Non-pigmented ciliary epithelial cell (primary cell): ENCODE measurements around the gene DCANP1.

Experiments
- DNase-seq: peaks from one replicate; pipeline ENCODE4 v3.0.0-alpha.2; 2010; ENCODE audit warnings: low read depth

Gene DCANP1

DNA sequence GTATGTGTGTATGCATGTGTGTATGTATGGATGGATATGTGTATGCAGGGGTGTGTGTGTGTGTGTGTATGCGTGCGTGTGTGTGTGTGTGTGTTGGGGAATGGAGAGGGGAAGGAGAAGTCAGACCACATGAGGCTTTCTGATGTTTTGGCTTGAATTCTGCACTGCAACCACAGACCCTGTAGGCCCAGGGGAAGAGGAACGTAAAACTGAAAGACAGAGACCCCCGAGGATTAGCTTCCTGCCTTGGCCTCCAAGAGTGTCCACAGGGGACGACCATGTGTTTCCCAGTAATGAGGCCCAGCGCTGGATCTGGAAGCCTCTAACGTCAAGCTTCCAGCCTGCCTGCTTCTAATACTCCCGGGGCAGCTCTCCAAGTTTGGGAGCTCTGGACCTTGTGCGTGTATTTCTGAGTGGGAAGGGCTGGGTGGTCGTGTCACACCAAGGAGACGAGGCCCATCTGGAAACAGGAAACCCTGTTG is 5.8 kb downstream of the DCANP1 start:
- no peak for DNase-seq

DNA sequence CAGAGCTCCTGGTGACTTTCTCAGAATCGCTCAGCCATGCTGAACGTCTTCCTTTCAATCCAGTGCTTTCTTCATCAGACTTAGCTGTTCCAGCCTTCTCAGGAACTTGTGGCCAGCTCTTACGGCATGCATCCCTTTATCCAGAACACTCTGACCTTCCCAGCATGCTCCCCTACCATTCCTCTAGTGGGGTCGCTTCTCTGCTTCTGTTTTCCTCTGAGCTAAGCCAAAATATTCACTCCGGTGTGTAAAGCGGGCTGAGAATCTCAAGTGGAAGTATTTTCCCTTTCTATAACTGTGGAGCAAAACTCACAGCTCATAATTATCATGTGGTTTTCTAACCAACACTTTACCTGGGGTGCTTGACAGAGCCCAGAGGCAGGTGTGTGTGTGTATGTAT is 6.2 kb downstream of the DCANP1 start:
- DNase-seq = no peak

DNA sequence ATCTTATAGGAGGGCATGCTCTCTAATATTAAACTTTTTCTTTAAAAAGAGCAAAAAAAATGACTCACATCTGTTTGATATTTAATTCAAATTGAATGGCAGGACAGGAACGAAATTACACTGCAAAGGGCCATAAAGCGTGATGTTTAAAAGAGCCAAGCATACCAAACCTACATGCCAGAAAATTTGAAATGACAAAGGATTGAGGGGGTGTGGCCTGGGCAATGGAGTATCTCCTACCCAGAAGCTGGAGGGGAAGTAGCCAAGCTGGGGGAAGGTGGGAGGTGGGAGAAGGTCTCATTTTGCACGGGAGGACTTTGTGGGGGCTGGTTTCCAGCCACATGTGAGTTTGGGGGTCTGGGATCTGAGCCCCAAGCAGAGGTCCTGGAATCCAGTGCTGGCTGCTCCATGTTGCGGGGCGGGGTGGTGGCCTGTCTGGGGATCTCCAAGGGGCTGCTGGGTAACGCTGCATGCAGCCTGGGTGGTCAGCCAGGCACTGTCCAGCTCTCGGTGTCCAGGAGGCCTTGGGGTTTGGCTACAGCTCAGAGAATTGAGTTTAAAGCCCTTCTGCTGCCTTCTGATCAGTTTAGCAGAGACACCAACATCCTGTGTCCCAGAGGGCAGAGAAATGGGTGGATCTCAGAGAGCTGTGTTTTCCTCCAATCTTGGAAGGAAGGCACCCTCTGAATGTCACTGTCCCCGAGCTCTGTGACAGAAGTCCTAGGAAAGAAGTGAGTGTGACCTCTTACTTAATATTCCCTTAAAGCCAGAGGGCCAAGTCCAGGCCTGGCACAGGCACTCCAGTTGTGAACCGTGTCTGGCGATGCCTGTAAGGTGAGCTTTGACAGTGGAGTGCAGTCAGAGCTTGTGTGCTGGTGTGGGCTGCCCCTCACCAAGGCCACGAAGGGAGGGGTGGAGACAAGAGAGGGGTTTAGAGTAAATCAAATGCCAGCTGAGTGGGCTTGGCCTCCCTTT is 7.6 kb downstream of the DCANP1 start:
- no peak for DNase-seq

DNA sequence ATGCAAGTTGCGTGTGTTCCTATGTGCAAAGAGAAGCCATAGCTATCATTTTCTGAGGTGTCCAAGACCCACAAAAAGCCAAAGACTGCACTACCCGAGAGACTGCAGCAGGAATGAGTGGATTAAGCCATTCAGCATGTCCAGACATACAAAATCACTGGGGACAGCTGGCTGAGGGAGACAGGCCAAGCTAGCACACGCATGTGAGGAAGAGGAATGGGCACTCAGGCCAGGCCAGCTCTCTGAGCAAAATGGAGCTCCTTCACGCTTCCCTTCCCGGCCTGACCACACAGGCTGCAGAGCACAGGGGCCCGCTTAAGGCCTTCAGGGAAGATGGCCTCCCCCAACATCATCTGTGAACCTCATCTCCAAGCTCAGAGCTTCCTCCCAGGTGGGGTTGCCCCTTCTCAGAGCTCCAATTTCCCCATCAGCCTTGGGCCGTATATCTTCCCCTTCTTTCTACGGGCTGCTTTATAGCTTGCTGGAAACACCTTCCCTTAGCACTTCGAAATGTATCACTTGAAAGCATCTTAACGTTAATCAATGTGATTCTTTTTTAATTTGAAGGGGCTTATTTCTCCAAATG is 8.4 kb downstream of the DCANP1 start:
- DNase-seq = no peak

DNA sequence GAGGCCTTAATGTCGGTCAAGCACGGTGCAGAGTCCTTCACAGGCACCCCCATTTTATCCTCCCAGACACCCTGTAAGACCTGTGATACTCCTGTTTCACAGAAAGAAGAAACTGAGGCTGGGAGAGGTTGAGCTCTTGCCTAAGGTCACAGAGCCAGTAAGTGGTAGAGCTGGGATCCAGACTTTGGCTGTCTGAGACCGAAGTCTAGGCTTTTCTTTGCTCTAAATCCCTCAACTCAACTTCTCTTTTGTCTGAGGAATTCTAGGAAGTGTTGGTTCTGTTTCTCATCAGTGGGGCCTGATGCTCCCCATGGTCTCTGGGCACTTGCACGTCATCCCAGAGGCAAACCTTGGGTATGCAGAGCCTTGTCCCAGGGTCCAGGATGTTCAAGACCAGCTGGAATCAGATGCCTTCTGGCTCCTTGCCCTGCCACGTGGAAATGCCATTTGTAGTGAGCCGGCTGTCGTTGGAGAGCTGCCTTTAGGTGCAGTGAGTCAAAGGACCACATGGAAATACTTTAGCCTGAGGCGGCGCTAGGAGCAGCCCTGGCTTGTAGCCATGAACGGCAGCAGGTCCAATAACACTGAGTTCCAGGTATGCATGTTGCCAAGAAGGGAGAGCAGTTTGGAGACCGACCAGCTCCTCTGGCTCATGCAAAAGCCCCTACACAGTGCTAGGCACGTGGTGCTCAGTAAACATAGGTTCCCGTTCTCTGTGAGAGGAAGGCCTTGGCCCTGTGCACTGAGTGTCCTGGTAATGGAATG is 9.2 kb downstream of the DCANP1 start:
- peak; percentile 52 for DNase-seq

DNA sequence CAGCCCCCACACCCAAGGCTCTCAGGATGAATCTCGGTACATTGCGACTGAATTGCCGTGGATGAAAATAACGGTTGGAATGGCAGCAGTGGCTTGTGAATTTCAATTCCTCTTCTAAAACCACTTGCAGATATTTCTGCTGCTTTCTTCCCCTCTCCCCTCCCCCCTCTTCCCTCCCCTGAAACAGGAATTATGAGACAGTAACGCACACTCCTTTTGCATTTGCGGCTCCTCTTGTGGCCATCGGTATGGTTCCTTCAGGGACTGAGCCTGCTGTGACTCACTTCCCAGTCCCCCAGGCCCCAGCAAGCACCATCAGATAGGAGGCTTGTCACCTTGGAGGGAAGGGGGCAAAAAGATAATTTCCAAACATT is 9.7 kb downstream of the DCANP1 start:
- DNase-seq = no peak

DNA sequence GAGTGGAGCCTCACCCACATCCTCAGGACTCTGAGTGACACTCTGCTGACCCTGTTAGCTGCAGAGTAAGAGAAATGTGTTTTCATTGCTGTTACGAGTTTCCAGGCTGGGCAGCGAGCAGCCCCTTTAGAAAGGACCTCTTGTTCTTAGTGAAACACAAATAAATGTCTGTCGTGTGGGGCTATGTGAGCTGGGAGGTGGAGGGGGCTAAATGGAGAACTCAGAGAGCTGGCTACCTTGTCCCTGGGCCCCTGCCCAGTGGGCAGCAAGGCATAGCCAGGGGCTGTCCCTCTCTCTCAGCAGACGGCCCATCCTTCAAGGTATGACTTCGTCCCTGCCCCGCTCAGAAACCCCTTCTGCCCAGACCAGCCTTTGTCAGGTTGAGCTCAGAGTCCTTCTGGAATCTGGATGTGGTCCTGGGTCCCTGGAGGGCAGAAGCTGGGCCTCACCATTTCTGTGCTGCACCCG is 10.2 kb downstream of the DCANP1 start:
- no peak for DNase-seq

DNA sequence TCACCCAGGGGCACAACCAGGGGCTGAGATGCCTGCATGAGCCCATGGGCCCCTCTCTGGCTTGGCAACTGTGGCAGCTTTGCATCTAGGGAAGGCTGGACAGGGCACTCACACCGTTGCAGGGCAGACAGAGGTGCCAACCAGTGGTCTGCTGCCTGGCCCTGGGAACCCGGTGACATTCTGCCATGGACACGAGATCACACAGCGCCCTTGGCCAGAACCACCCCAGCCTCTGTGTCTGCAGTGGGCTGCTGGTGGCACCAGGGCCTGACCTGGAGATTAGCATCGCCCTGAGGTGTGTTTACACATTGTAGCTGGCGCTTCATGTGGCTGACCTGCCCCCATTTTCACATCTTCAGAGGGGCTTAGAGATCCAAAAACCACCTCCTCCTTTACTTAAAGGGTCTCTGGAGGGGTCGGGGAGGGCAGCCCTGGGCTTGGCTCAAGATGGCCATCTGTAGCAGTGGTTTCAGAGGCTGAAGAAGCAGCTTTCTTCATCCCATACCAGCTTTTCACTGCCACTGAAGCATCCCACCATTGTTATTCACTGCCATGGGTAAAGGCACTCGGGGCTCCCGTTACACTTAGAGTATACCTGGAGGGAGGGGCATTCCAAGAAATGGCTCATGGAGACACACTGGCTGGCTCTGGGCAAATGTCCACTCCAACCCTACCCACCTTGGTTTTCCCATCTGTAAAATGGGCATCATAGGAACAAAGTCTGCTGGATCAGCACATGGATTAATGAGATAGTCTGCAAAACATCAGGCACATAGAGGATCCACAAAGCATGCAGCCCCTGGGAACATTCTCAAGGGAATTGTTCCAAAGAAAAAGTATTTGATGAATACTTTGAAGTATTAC is 11.4 kb downstream of the DCANP1 start:
- no peak for DNase-seq

DNA sequence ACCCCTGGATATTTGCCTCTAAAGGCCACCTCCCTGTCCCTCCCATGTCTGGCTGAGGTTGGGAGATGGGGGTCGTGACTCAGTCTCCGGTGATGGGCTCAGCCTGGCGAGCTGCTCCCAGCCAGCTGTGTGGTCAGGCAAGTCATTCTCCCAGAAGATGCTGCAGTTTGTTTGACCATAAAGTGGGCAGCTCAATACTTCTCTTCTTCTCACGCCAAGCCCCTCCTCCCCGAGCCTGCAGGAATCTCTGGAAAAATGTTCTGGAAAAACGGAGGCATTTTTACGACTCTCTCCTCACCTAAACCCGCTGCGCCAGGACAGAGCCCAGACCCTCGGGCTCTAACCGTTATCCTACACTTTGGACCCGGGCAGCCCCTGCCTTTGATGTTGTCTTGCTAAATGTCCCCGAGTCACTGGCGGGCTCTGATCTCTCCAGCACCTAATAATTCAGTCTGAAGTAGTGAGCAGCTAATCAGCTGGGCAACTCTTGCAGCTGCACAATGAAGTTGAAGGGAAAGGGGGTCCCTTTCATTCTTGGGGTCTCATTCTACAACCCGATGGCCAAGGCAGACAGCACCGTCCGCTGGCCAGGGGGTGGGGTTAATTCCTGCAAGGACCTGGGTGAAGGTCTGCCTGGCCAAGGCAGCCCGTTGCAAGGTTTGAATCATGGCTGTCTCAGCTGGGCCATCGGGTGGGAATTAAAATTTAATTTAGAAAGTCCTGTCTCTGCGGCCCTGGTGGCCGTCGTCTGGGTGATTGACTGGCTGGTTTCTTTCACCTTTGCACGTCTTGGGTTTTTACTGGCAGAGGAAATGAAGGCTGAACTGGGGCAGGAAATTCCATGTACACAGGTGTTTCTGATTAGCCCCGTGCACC is 12.3 kb downstream of the DCANP1 start:
- no peak for DNase-seq

DNA sequence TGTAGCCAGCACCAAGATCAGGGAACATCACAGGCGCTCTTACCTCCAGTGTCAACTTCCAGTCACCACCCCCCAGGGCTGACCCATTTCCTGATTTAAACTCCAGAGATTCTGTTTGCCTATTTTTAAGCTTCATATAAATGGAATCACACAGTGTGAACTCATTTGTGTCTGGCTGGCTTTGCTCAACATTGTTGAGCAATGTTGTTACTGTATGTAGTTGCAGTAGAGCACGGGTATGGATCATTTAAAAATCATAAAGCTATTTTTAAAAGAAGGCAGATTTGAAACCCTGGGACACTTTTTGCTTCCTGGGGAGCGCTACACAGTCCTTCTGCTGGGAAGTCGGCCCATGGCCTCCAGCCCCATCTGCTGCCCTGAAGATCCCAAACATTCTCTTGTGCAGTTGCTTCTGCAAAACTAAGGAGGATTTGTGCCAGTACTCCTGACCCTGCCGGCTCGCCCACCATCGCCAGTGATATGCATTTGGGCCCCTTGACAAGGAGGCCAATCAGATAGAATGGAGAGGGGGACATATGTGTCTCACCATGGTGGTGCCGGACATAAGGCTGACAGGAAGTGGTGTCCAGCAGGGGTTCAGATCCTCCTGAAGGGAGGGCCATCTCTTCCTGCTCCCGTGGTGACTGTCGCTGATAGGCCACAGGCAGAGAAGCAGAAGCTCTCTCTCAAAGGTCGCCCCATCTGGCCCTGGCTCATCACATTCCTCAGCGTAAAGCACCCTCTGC is 13.3 kb downstream of the DCANP1 start:
- DNase-seq = no peak

DNA sequence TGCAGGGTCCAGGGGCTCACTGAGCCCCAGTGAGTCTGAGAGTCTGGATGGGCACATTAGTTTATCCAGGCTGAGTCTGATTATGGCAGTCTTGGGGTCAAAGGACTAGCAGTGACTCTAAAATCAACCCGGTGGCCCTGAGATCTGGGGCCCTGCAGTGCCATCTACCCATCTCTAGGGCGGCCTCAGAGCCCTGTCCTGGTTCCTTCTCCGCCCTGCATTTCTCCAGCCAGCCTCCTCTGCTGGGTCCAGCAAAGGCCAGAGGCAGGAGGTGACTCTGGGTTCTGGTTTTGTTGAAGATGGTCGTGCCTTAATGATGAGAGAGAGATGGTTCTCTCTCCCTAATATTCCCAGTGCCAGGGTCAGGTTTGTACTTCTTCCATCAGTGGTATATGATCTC is 15.0 kb downstream of the DCANP1 start:
- no peak for DNase-seq

DNA sequence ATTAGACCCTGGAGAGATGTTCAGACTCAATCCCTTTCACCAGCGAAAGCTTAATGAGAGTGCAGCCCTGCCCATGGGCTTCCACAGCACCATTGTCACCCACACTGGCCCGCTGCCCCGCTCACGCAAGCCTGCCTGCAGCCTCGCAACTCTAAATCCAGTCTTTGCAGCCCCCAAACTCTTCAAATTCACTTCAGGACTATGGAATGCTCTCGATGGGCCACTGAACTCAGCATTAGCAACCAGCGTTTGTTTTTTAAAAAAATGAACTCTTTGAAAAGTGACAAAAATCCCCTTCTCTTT is 17.1 kb downstream of the DCANP1 start:
- DNase-seq = no peak

DNA sequence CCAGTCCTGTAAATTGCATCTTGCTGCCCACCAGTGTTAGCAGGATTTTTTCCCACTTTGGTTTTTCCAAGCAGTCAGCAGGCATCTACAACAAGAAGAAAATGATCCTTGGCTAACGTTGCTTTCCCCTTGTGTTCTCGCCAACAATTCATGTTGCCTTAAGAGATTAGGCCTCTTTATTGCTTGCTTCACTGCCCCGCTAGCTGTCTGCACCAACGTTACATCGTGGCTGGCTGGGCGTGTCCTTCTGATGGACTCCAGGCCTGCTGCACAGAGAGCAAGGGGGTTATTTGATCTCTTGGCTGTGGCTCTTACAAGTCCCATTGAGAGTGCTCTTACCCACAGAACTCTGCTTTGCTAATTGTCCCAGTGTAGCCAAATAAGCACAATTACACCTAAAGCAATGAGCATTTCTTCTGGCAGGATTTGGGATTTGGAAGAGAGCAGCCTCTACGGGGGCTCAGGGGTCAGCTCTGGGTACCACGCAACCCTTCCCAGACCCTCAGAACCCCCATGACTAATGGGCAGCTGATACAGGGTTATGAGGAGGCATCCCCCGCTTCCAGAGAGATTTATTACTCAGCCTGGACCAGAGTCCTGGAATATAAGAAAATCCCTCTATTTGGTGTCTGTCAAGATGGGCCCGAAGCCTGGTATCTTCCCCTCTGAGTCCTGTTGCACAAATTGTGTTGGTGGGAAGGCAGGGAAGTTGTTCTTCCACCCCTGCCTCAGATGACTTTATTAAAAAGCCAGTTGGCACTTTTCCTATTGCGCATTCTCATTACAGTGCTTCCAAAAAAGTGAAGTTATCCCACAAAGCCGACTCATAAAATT is 17.6 kb downstream of the DCANP1 start:
- no peak for DNase-seq

DNA sequence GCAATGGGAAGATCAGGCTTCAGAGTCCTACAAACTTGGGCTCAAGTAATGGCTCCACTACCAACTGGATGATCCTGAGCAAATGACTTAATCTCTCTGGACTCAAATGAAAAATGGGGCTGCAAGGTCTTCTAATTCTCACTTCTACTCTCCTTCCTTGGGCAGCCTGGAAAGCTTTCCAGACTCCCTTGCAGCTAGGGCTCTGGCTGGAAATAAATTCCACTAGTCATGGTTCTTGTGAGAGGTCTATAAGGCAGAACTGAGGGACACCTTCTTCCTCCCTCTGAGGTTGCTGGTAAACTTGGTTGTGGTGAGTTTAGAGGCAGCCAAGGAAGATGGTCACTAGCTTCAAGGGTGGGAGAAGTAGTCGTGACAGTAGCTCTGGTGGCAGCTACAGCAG is 18.6 kb downstream of the DCANP1 start:
- DNase-seq = no peak

DNA sequence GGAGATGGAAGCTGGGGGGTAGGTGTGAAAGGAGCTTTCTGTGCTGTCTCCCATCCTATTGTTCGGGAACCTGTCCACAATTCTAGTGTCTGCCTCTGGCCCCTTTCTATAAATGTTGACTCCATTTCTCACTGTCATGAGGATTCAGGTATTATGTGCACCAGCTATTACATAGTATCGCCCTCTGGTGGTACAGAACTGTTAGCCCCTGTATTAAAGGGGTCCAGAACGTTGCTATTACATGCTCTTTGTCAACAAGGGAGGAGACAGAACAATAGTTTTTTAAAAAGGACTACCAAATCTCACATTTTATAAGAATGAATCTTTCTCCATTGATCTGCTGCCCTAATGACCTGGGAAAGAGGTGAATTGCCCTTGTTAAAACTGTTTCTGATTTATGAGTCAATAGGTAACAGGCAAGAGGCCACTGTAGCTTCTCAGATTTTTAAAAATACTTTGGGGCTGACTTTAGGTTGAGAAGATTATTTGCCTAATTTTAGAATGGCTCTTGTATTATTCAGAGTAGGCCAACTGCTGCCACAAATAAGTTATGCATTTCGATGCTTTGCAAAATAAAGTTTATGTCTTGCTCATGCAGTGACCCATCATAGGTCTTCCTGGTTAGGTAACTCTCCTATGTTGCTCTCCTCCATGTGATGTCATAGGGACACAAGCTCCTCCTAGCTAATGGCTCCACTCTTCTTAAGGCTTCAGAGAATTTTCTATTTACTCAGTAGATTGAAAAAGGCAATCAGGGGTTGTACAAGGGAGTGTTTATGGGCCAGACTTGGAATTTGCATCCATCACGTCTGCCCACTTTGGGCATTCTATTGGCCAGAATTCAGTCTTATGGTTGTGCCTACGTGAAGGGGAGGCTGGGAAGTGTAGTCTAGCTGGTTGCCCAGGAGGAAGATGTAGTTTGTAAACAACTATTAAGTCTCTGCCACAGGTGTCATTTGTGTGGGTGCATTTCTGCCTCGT is 20.8 kb downstream of the DCANP1 start:
- DNase-seq = no peak

DNA sequence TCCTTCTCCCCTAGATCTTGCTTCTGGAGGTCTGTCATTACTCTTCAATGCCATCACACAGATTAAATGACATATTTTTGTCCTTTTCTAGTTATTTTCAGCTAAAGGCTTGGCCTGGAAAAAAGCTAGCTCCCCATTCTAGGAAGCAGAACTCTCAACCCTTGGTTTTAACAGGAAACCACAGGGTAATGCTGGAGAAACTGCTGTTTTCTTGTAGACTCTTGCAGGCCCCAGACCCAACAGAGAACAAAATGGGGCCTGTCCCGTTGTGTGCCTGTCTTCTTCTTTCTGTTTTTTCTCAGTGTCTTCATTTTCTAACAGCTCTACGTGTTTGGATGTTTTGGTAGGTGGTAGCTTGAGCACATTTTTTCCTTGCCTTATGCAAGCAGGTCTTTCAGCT is 21.5 kb downstream of the DCANP1 start:
- DNase-seq = no peak

DNA sequence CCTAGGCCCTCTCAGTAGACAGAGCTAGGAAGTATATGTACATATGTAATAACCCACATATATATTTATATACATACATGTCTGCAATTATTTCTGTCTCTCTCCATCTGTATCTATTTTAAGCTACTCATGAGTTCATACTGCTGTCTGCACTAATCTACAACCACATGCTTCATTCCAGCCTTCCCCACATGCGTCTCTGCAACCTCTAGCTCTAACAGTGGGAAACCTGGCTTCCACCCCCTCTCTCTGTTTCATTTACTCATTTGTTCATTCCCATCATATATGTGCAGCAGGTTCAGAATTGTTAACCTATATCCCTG is 23.3 kb downstream of the DCANP1 start:
- DNase-seq = no peak
